ENCODE measurements around the gene SKP2.

SKP2 gene

DNA sequence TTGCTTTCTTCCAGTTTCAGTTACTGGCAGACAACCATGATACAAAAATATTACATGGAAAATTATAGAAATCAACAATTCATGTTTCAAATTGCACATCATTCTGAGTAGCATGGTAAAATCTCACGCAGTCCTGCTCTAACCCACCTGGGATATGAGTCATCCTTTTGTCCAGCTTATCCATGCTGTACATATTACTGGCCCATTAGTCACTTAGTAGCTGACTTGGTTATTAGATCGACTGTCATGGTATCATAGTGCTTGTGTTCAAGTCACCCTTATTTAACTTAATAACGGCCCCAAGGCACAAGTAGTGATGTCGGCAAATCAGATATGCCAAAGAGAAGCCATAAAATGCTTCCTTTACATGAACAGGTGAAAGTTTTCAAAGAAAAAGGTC, 48.6 kb downstream of the SKP2 start:
- no peak for DNase-seq (ENCODE audit: low read depth in 2 of 2)

DNA sequence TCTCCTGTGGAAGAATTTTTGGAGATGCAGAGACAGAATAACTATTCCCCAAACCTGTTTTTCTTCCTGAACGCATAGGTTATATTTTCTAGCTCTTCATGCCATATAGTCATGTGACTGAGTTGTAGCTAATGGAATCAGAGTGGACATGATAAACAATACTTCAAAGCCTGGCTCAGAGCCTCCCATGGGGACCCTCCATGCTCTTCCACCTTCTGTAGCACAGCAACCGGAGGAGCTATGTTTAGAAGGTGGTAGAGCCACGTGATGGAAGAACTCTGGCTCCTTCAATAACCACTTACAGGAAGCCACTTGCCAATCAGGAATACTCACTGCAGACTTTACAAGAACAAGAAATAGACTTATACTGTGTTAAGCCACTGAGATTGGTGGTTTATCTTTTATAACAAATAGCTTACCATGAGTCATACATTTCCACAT, 50.6 kb downstream of the SKP2 start:
- no peak for DNase-seq (ENCODE audit: low read depth in 2 of 2)

DNA sequence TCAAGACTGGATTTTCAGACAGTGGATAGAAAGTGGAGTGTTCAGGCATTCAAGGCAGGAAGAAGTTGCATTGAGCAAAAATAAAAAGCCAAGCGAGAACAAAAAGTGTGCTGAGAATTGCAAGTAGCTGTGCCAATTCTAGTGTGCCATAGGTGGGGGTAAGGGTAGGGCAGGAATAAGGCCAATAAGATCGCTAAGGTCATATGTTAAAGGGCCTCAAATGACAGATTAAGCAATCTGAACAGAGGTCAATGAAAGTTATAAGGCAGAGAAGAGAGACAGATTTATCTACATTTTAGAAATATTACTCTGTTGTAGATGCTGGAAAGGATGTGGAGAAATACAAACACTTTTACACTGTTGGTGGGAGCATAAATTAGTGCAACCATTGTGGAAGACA, 53.4 kb downstream of the SKP2 start:
- DNase-seq (ENCODE audit: low read depth in 2 of 2) = no peak

DNA sequence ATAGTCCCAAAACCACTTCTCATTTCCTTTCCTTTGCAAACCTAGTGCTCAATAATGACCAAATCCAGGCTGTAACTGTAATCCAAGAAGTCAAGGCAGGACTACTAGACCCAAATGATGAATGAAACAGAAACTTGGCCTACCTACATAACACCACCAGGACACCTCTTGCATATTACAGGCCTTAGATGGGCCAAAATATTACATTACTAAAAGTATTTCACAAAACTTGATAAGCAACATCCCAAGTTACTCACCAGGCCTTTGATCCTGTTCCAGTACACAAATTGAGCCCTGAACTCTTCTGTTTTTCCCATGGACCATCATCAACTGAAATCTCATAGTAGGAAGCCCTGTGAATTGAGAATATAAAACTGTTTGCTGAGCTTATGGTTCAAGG, 55.0 kb downstream of the SKP2 start:
- DNase-seq (ENCODE audit: low read depth in 2 of 2) = no peak

DNA sequence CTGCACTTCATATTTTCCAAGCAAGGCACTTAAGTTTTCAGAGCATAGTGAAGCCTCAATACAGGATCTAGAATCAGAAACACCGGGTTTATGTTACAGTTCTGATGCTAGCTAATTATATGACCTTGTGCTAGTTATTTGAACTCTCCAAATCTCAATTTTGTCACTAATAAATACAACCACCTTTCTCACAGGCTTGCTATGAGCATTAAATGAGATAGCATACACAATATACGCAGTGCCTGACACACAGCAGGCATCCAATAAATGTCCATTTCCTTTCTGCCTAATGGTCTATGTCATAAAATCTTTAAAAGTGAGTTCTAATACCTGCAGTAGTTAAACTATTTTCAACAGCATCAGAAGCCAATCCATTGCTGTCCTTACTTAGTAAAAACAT, 56.9 kb downstream of the SKP2 start:
- DNase-seq (ENCODE audit: low read depth in 2 of 2) = no peak

DNA sequence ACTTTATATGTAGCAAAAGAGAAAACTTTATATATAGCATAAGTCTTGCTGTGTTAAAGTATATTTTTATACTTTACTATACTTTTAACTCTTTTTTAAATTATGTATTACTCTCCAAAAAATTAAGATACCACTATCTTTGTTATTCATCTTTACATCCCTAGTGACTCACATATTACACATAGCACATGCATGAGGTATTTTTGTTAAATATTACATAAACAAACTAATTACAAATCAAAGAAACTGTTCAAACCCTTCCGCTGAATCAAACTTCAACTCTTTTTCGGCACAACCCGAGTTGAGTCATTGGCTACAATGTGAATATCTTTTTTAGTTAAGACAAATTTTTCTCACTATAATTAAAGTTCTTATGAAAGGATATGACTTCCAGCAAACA, 57.8 kb downstream of the SKP2 start:
- DNase-seq (ENCODE audit: low read depth in 2 of 2) = no peak

DNA sequence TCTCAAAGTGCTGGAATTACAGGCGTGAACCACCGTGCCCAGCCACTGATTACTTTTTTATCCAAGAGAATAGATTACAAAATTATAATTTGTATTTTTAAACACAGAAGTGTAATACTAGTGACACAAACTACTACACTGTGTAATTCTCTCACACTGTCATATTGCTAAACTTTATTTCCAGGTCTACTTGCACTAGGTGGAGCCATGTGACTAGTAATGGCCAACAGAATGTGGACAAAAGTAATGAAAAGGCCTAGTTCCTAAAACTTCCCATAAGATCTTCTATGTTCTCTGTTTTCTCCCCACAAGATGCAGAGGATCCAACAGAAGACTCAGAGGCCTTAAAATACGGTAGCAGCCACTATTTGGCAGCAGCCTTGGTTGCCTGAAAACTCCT, 62.5 kb downstream of the SKP2 start:
- no peak for DNase-seq (ENCODE audit: low read depth in 2 of 2)

DNA sequence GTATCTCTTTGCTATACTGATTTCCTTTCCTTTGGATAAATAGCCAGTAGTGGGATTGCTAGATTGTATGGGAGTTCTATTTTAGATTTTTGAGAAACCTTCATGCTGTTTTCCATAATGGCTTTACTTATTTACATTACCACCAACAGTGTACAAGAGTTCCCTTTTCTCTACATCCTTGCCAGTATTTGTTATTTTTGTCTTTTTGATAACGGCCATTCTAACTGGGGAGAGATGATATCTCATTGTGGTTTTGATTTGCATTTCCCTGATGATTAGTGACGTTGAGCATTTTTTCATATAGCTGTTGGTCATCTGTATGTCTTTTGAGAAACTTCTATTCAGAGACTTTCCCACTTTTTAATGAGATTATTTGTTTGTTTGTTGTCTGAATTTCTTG, 64.0 kb downstream of the SKP2 start:
- DNase-seq (ENCODE audit: low read depth in 2 of 2) = no peak

DNA sequence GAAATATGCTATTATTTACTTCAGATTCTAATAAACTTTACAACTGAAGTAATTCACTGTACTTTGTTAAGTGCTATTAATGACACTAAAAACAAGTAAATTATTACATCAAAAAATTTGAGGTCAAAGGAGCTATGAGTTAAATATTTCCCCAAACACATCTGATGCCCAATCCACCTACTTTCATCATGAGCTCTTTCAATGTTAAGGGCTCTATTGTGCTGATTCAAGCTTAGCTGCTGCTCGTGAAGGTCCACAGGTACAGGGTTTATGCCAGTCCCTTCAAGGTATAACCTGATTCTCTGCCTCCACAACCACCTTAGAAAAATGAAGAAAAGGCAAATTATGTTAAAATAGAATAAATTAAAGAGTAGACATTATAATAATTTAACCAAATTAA, 65.7 kb downstream of the SKP2 start:
- DNase-seq (ENCODE audit: low read depth in 2 of 2) = no peak

DNA sequence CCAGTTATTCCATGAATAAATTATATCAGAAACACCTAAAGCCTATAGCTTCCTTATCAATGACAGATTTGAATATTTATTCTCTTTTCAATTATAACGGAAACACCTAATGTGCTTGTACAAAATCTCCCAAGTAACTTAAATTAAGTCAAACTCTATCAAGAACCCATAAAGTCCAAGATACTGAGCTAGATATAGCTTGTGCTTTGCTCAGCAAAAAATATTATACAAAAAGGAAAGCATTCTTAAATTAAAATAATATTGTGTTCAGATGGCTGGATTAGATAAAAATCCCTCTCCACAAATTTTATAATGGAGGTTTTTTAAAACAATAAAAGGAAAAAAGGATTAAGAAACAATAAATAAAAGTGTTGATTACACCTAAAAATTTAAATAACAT, 66.1 kb downstream of the SKP2 start:
- DNase-seq (ENCODE audit: low read depth in 2 of 2) = no peak

DNA sequence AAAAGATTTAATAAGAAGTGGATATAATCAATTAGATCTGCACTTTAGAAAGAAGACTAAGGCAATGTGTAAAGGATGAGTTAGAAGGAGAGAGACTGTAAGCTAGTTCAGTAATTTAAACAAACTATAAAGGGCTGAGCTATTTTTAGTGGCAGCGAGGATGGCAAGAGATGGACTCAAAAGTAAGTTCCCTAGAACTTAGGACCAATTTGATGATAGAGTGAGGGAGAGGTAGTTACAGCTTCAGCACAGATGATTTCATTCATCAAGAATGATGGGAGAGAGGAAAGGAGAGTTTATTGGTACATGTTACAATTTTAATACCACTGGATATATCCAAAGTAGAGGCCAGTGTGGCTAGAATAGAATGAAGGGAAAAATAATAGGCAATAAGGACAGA, 70.7 kb downstream of the SKP2 start:
- DNase-seq (ENCODE audit: low read depth in 2 of 2) = no peak

DNA sequence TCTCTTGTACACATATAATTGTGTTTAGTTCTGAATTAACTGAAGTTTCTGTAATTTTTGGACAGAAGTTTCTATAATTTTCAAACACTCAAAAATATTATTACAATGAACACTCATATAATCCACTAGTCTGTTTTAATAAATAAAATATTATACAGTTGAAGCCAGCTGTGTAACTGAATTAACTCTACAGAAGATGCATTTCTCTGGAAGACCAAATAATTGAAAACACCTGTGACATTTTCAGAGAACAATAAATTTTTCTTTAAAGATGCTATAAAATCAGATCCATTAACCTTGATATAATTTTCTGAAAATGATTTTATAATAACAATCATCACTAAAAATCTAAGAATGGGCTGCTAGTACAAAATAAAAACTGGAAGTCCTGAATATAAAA, 75.1 kb downstream of the SKP2 start:
- DNase-seq (ENCODE audit: low read depth in 2 of 2) = no peak

DNA sequence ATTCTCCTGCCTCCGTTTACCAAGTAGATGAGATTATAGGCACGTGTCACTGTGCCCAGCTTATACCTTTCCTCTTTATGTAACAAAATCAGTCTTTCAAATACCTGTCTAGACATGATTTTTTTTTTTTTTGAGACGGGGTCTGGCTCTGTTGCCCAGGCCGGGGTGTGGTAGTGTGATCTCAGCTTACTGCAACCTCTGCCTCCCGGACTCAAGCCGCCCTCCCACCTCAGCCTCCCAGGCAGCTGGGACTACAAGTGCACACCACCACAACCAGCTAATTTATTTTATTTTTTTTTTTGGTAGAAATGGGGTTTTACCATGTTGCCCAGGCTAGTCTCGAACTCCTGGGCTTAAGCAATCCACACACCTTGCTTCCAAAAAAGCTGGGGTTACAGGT, 76.6 kb downstream of the SKP2 start:
- no peak for DNase-seq (ENCODE audit: low read depth in 2 of 2)

DNA sequence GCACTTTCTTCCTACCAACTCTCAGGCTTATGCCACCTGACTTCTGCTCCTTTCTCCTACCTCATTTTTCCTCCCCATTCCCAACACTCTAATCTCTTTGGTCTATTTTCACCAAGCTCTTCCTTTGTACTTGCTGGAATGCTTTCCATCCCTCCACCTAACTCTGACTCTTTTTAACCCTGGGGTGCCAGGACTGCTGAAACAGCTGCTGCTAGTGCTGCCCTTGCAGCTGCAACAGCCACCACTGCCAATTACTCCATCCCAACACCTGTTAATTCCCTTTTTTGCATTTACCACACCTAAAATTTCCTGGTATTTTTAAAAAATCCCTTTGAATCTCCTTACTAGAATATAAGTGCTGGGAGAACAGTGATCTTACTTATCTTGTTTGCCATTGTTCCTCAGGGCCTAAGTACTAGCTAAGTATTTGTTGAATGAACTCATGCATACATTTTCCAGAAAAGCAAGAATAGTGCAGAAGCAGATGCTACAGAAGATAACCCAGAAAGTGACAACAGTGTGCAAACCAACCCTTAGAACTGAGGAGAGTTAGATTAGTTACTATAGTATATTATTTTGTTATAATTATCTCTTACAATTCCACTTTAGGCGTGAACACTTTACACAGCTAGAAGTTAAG, 78.4 kb downstream of the SKP2 start:
- no peak for DNase-seq (ENCODE audit: low read depth in 2 of 2)

DNA sequence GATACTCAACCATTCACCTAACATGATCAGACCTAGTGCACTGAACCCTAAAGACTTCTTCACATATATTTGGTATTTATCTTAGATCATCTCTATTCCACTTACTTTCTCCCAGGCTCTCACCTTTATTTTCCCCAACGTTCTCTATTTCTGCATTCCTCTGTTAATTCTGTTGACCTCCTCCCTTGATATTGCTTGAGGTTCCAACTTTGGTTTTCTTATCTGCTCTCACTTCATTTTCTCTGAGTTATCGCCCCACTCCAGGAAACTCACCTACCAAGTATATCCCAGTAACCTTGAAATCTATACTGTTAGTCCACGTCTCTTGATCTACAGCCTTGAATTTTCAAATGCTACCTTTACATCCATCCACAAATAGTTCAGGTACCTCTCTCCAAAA, 80.6 kb downstream of the SKP2 start:
- DNase-seq (ENCODE audit: low read depth in 2 of 2) = no peak
